ENCODE measurements around the gene TNRC6B. TPM values are rescaled to one million over a fixed set of nuclear protein-coding genes. Genes with fewer than 3 reads are reported as not detected.
A peak's percentile ranks its signal among the peaks of the same experiment; 100 is the strongest.

Gene TNRC6B
- total RNA-seq, 1 donor from 2014 or later: 51.2 TPM

DNA sequence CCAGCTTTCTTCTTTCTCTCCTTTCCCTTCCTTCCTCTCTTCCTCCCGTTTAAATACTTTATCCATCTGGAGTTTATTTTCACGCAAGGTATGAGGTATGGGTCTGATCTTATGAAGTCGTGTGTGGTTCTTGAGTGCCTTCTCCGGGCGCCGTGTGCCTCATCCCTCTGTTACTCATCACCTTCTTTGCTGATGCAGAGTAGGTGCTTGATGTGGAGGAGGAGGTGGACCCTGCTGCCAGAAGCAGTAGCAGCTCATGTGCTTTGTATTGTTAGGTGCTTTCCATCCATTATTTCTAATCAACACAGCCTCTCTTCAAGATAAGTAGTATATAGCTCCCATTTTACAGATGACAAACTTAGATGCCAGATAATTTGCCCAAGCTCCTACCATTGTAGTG is 47.0 kb downstream of the TNRC6B start:
- no peak overlapping the region for H2AFZ ChIP-seq (ENCODE audit: low read depth, low read length)
- H3K4me3 ChIP-seq (ENCODE audit: insufficient read depth, low read depth, low read length): no peak overlapping the region
- H3K9me3 ChIP-seq (ENCODE audit: insufficient read depth, low read depth, low read length): no peaks in the 10 kb centered on the region
- no peak overlapping the region for H3K9ac ChIP-seq (ENCODE audit: low read length)
- Mint-ChIP-seq H3K9me3 (ENCODE audit: unreplicated experiment) (peaks cover under 1% of the 10 kb centered on the region), H3K4me1 (ENCODE audit: low read depth, unreplicated experiment) (peaks cover 21% of the 10 kb centered on the region), H3K27ac (ENCODE audit: unreplicated experiment) (no peak overlapping the region), H3K36me3 (ENCODE audit: low read depth, unreplicated experiment) (no peaks in the 10 kb centered on the region), H3K27me3 (ENCODE audit: low read depth, unreplicated experiment) (no peaks in the 10 kb centered on the region), H3K4me3 (ENCODE audit: unreplicated experiment) (no peak overlapping the region)
- H3K27me3 ChIP-seq (ENCODE audit: insufficient read depth, low read length): no peaks in the 10 kb centered on the region
- H3K79me2 ChIP-seq (ENCODE audit: insufficient read depth, low read length): peaks cover 89% of the 10 kb centered on the region
- TF ChIP-seq, protein P1, sequence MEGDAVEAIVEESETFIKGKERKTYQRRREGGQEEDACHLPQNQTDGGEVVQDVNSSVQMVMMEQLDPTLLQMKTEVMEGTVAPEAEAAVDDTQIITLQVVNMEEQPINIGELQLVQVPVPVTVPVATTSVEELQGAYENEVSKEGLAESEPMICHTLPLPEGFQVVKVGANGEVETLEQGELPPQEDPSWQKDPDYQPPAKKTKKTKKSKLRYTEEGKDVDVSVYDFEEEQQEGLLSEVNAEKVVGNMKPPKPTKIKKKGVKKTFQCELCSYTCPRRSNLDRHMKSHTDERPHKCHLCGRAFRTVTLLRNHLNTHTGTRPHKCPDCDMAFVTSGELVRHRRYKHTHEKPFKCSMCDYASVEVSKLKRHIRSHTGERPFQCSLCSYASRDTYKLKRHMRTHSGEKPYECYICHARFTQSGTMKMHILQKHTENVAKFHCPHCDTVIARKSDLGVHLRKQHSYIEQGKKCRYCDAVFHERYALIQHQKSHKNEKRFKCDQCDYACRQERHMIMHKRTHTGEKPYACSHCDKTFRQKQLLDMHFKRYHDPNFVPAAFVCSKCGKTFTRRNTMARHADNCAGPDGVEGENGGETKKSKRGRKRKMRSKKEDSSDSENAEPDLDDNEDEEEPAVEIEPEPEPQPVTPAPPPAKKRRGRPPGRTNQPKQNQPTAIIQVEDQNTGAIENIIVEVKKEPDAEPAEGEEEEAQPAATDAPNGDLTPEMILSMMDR (IDR thresholded peaks at IDR 0.05; ENCODE audit: insufficient read depth, low read depth, low read length): no peak
- TF ChIP-seq EZH2 (IDR thresholded peaks at IDR 0.05; ENCODE audit: insufficient read depth, low read length): no peak
- no peak overlapping the region for H3K4me2 ChIP-seq (ENCODE audit: low read length)
- FAIRE-seq: no peak
- H3K4me1 ChIP-seq (ENCODE audit: insufficient read depth, low read length): peaks cover 10% of the 10 kb centered on the region
- H4K20me1 ChIP-seq (ENCODE audit: insufficient read depth, low read length): peaks cover 83% of the 10 kb centered on the region
- DNase-seq (ENCODE audit: low read depth): peak; percentile 39
- H3K36me3 ChIP-seq (ENCODE audit: insufficient read depth, low read length): peaks cover 6% of the 10 kb centered on the region
- no peak overlapping the region for H3K27ac ChIP-seq (ENCODE audit: low read depth, low read length)

DNA sequence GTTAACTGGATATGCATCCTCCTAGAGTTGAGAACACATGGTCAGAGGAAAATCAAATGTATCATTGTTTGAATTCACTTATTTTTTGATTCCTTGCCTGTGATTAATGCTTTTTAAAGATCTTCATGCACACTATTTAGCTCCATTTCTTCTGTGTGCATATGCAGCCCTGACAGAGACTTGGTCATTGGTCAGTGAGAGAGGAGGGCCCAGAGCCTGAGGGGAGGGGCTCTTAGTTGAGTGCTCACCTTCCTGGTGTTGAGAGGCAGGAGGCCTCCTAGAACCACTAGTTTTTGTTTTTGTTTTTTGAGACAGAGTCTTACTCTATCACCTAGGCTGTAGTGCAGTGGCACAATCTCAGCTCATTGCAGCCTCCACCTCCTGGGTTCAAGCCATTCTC is 48.9 kb downstream of the TNRC6B start:
- Histone ChIP-seq H3K9me3 (ENCODE audit: insufficient read depth, low read depth, low read length) (no peaks in the 10 kb centered on the region), H3K36me3 (ENCODE audit: insufficient read depth, low read length) (peaks cover 6% of the 10 kb centered on the region), H2AFZ (ENCODE audit: low read depth, low read length) (no peak overlapping the region), H3K9ac (ENCODE audit: low read length) (no peak overlapping the region), H3K4me1 (ENCODE audit: insufficient read depth, low read length) (no peaks in the 10 kb centered on the region), H3K27ac (ENCODE audit: low read depth, low read length) (no peak overlapping the region), H3K4me3 (ENCODE audit: insufficient read depth, low read depth, low read length) (no peak overlapping the region), H3K79me2 (ENCODE audit: insufficient read depth, low read length) (peaks cover 85% of the 10 kb centered on the region), H4K20me1 (ENCODE audit: insufficient read depth, low read length) (peaks cover 73% of the 10 kb centered on the region), H3K27me3 (ENCODE audit: insufficient read depth, low read length) (no peaks in the 10 kb centered on the region), H3K4me2 (ENCODE audit: low read length) (no peak overlapping the region)
- H3K27me3 Mint-ChIP-seq (ENCODE audit: low read depth, unreplicated experiment): no peaks in the 10 kb centered on the region
- no peak for DNase-seq (ENCODE audit: low read depth)
- FAIRE-seq: no peak
- no peak overlapping the region for H3K27ac Mint-ChIP-seq (ENCODE audit: unreplicated experiment)
- no peak overlapping the region for H3K4me3 Mint-ChIP-seq (ENCODE audit: unreplicated experiment)
- no peaks in the 10 kb centered on the region for H3K9me3 Mint-ChIP-seq (ENCODE audit: unreplicated experiment)
- H3K4me1 Mint-ChIP-seq (ENCODE audit: low read depth, unreplicated experiment): peaks cover 9% of the 10 kb centered on the region
- TF ChIP-seq, protein P1 (IDR thresholded peaks at IDR 0.05; ENCODE audit: insufficient read depth, low read depth, low read length): no peak
- TF ChIP-seq EZH2 (IDR thresholded peaks at IDR 0.05; ENCODE audit: insufficient read depth, low read length): no peak
- H3K36me3 Mint-ChIP-seq (ENCODE audit: low read depth, unreplicated experiment): no peaks in the 10 kb centered on the region

DNA sequence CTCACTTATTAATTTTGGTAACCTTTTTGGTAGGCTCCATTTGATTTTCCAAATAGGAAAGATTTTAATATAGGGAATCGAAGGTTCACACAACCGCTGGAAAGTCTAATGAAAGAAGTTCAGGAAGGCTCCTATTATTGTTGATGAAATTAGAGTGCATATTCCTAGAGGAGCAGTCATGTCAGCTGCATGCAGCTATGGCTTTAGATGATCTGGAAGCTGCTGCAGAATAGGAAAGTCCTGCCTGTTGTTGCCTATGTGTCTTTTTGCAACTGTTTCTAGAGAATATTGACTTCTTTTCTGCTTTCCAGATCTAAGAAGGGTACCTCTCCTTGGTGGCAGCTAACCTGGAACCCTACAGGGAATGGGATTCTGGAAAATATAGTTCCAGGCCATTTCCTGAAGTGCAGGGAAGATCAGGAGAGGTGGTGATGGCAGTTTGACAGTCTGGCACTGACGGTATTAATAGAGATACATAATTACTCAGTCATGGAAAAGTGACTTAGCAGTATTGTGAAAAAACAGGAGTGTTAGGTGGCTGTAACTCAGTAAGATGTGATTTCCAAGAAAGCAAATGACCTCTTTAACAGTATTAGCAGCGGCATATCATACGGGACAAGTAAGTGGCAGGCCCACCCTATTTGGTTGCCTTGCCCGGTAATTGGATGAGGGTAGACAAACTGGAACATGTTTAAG is 54.0 kb downstream of the TNRC6B start:
- H3K4me3 Mint-ChIP-seq (ENCODE audit: unreplicated experiment): no peak overlapping the region
- no peak overlapping the region for H3K9ac ChIP-seq (ENCODE audit: low read length)
- H3K4me2 ChIP-seq (ENCODE audit: low read length): no peak overlapping the region
- peaks cover 60% of the 10 kb centered on the region for H4K20me1 ChIP-seq (ENCODE audit: insufficient read depth, low read length)
- H3K79me2 ChIP-seq (ENCODE audit: insufficient read depth, low read length): peaks cover 73% of the 10 kb centered on the region
- peaks cover 5% of the 10 kb centered on the region for H3K36me3 Mint-ChIP-seq (ENCODE audit: low read depth, unreplicated experiment)
- peaks cover 6% of the 10 kb centered on the region for H3K36me3 ChIP-seq (ENCODE audit: insufficient read depth, low read length)
- H2AFZ ChIP-seq (ENCODE audit: low read depth, low read length): no peak overlapping the region
- FAIRE-seq (no peak), DNase-seq (ENCODE audit: low read depth) (no peak)
- no peaks in the 10 kb centered on the region for H3K9me3 Mint-ChIP-seq (ENCODE audit: unreplicated experiment)
- no peaks in the 10 kb centered on the region for H3K9me3 ChIP-seq (ENCODE audit: insufficient read depth, low read depth, low read length)
- no peaks in the 10 kb centered on the region for H3K27me3 ChIP-seq (ENCODE audit: insufficient read depth, low read length)
- H3K4me3 ChIP-seq (ENCODE audit: insufficient read depth, low read depth, low read length): no peak overlapping the region
- no peak overlapping the region for H3K27ac Mint-ChIP-seq (ENCODE audit: unreplicated experiment)
- H3K27me3 Mint-ChIP-seq (ENCODE audit: low read depth, unreplicated experiment): no peaks in the 10 kb centered on the region
- no peaks in the 10 kb centered on the region for H3K4me1 ChIP-seq (ENCODE audit: insufficient read depth, low read length)
- no peak overlapping the region for H3K27ac ChIP-seq (ENCODE audit: low read depth, low read length)
- no peak for TF ChIP-seq EZH2 (IDR thresholded peaks at IDR 0.05; ENCODE audit: insufficient read depth, low read length)
- peaks cover 15% of the 10 kb centered on the region for H3K4me1 Mint-ChIP-seq (ENCODE audit: low read depth, unreplicated experiment)

Measured in astrocyte (in vitro differentiated cells and primary cell).